OCI-LY1 (cell line): ENCODE results near the gene REX1BD.

ENCODE experiments used
- H2AFZ ChIP-seq: fragments of 200-600 bp; sonication (generic), shearing (Covaris generic); 2 replicates; pipeline ENCODE4 v1.6.0; 2014; ENCODE audit warnings: antibody characterized with exemption, mild to moderate bottlenecking, low read length
- H3F3A ChIP-seq: fragments of 200-600 bp; sonication (generic), shearing (Covaris generic); 2 replicates; pipeline ENCODE4 v1.6.0; 2014; ENCODE audit warnings: mild to moderate bottlenecking, antibody characterized with exemption, low read length, moderate library complexity; ENCODE audit not compliant: insufficient read depth
- H3K27ac ChIP-seq: fragments of 200-600 bp; sonication (generic); 2 replicates; pipeline ENCODE4 v1.5.1; 2014; ENCODE audit warnings: low read length, mixed run types, mild to moderate bottlenecking, low read depth; ENCODE audit not compliant: poor library complexity, severe bottlenecking
- H3K27me3 ChIP-seq: fragments of 200-600 bp; sonication (generic); 2 replicates; pipeline ENCODE4 v1.6.0; 2014; ENCODE audit warnings: antibody characterized with exemption, mild to moderate bottlenecking, low read length, moderate library complexity; ENCODE audit not compliant: insufficient read depth
- H3K36me3 ChIP-seq: fragments of 200-600 bp; sonication (generic); 2 replicates; pipeline ENCODE4 v1.6.1; 2014; ENCODE audit warnings: mild to moderate bottlenecking, antibody characterized with exemption, low read length, moderate library complexity, mixed read lengths; ENCODE audit not compliant: insufficient read depth
- H3K4me1 ChIP-seq: fragments of 200-600 bp; sonication (generic); 2 replicates; pipeline ENCODE4 v1.5.1; 2014; ENCODE audit warnings: mild to moderate bottlenecking, low read length, moderate library complexity; ENCODE audit not compliant: insufficient read depth, severe bottlenecking
- H3K4me2 ChIP-seq: fragments of 200-600 bp; sonication (generic), shearing (Covaris generic); 2 replicates; pipeline ENCODE4 v1.6.1; 2014; ENCODE audit warnings: low read length
- H3K4me3 ChIP-seq: fragments of 200-600 bp; sonication (generic); 2 replicates; pipeline ENCODE4 v1.5.1; 2014; ENCODE audit warnings: low read length, low read depth, mild to moderate bottlenecking, mixed read lengths; ENCODE audit not compliant: poor library complexity, severe bottlenecking
- H3K79me2 ChIP-seq: fragments of 200-600 bp; shearing (Covaris generic); 2 replicates; pipeline ENCODE4 v1.6.1; 2016; ENCODE audit warnings: mixed run types, low read length, mixed read lengths; ENCODE audit not compliant: insufficient read depth
- H3K9ac ChIP-seq: fragments of 200-600 bp; sonication (generic), shearing (Covaris generic); 2 replicates; pipeline ENCODE4 v1.6.1; 2014; ENCODE audit warnings: mild to moderate bottlenecking, low read length, mixed read lengths
- H3K9me2 ChIP-seq: fragments of 200-600 bp; sonication (generic), shearing (Covaris generic); 2 replicates; pipeline ENCODE4 v1.6.1; 2014; ENCODE audit warnings: low read depth, mild to moderate bottlenecking, low read length, mixed read lengths
- H3K9me3 ChIP-seq: fragments of 200-600 bp; shearing (Covaris generic); 2 replicates; pipeline ENCODE4 v1.6.1; 2014; ENCODE audit warnings: low read length, mixed read lengths
- H4K20me1 ChIP-seq: fragments of 200-600 bp; sonication (generic), shearing (Covaris generic); 2 replicates; pipeline ENCODE4 v1.6.0; 2016; ENCODE audit warnings: mild to moderate bottlenecking, low read length; ENCODE audit not compliant: insufficient read depth
- EZH2 ChIP-seq: fragments of 200-600 bp; sonication (generic), shearing (Covaris generic); IDR thresholded peaks from 2 replicates; pipeline ENCODE4 v1.8.0; 2017; ENCODE audit warnings: borderline replicate concordance, mixed run types, mild to moderate bottlenecking, antibody characterized with exemption, low read length, moderate library complexity, mixed read lengths
- TF ChIP-seq, protein P1 (sequence below): fragments of 200-600 bp; sonication (generic), shearing (Covaris generic); IDR thresholded peaks from 2 replicates; pipeline ENCODE4 v1.5.1; 2017; ENCODE audit warnings: mild to moderate bottlenecking, antibody characterized with exemption, low read length, moderate library complexity, mixed read lengths

The REX1BD gene

DNA sequence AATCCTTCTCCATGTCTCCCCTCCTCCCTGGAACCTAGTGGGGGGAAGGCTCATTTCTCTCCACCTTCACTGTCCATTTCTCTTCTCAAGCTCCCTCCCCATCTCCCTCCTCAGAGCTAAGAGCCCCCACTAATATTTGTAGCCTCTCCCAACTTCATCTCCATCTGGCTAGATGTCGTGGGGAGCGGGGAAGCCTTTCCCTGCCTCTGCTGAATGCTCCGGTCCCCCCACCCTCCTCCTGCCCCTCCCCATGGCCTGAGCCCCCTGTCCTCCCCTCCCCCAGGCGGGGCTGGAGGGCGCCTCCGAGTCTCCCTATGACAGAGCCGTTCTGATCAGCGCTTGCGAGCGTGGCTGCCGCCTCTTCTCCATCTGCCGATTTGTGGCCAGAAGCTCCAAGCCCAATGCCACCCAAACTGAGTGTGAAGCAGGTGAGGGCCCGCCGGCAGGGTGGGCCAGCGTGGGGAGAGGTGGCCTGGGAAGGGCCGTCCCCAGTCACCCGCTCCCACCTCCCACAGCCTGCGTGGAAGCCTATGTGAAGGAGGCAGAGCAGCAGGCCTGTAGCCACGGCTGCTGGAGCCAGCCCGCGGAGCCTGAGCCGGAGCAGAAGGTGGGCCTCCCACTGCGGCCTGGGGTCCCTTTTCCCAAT is 25.1 kb downstream of the REX1BD start:
- Histone ChIP-seq H4K20me1 (no peaks in the 10 kb centered on the region), H3K36me3 (no peaks in the 10 kb centered on the region), H3K4me2 (no peak overlapping the region), H3K4me3 (no peak overlapping the region), H2AFZ (no peak overlapping the region), H3K27me3 (peaks cover 24% of the 10 kb centered on the region), H3K4me1 (no peaks in the 10 kb centered on the region), H3K79me2 (no peaks in the 10 kb centered on the region), H3K27ac (no peak overlapping the region), H3F3A (no peaks in the 10 kb centered on the region), H3K9me3 (no peaks in the 10 kb centered on the region), H3K9ac (no peak overlapping the region), H3K9me2 (no peaks in the 10 kb centered on the region)
- TF ChIP-seq EZH2 = no peak
- TF ChIP-seq, protein P1, sequence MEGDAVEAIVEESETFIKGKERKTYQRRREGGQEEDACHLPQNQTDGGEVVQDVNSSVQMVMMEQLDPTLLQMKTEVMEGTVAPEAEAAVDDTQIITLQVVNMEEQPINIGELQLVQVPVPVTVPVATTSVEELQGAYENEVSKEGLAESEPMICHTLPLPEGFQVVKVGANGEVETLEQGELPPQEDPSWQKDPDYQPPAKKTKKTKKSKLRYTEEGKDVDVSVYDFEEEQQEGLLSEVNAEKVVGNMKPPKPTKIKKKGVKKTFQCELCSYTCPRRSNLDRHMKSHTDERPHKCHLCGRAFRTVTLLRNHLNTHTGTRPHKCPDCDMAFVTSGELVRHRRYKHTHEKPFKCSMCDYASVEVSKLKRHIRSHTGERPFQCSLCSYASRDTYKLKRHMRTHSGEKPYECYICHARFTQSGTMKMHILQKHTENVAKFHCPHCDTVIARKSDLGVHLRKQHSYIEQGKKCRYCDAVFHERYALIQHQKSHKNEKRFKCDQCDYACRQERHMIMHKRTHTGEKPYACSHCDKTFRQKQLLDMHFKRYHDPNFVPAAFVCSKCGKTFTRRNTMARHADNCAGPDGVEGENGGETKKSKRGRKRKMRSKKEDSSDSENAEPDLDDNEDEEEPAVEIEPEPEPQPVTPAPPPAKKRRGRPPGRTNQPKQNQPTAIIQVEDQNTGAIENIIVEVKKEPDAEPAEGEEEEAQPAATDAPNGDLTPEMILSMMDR = no peak

DNA sequence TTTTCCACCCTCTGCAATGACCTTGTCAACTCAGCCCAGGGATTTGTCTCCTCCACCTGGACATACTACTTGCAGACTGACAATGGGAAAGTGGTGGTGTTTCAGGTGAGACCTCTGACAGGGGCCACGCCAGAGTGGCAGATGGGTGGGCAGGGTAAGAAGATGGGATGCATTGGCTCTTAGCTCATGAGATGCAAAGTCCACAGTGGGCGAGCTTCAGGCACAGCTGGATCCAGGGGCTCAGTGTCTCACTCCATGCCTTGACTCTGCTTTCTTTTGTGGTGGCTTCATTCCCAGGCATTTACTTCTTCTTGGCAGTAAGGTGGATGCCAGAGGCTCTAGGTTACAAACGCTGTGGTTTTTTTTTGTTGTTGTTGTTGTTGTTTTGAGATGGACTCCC is 27.4 kb downstream of the REX1BD start:
- H3K27me3 ChIP-seq = peaks cover 10% of the 10 kb centered on the region; the same call in 1 of the 2 replicates
- no peak for TF ChIP-seq EZH2
- TF ChIP-seq, protein P1 = no peak
- no peaks in the 10 kb centered on the region for H3K36me3 ChIP-seq
- no peaks in the 10 kb centered on the region for H3F3A ChIP-seq
- no peaks in the 10 kb centered on the region for H3K9me3 ChIP-seq
- H3K4me2 ChIP-seq = no peak overlapping the region
- no peaks in the 10 kb centered on the region for H3K9me2 ChIP-seq
- H3K9ac ChIP-seq = no peak overlapping the region
- no peak overlapping the region for H3K4me3 ChIP-seq
- H3K4me1 ChIP-seq = no peaks in the 10 kb centered on the region
- H3K27ac ChIP-seq = no peak overlapping the region
- H4K20me1 ChIP-seq = no peaks in the 10 kb centered on the region
- no peaks in the 10 kb centered on the region for H3K79me2 ChIP-seq
- no peak overlapping the region for H2AFZ ChIP-seq

DNA sequence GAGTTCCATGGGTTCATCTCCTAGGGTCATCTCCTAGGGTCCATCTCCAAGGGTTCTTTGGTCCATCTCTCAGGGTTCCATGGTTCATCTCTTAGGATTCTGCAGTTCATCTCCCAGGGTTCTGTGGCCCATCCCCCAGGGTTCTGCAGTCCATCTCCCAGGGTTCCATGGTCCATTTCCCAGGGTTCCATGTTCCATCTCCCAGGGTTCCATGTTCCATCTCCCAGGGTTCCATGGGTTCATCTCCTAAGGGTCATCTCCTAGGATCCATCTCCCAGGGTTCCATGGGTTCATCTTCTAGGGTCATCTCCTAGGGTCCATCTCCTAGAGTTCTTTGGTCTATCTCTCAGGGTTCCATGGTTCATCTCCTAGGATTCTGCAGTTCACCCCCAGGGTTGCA is 29.0 kb downstream of the REX1BD start:
- Histone ChIP-seq H3K36me3 (no peaks in the 10 kb centered on the region), H3K9me2 (no peaks in the 10 kb centered on the region), H3K9ac (no peak overlapping the region), H3K79me2 (no peaks in the 10 kb centered on the region), H3K4me1 (no peaks in the 10 kb centered on the region), H3K9me3 (no peaks in the 10 kb centered on the region), H2AFZ (no peak overlapping the region), H3K27ac (no peak overlapping the region), H3K27me3 (peaks cover 10% of the 10 kb centered on the region; the same call in 1 of the 2 replicates), H3K4me2 (no peak overlapping the region), H3K4me3 (no peak overlapping the region), H4K20me1 (no peaks in the 10 kb centered on the region), H3F3A (no peaks in the 10 kb centered on the region)
- TF ChIP-seq EZH2 = no peak
- TF ChIP-seq, protein P1 = no peak
